ENCODE measurements around the gene SLC39A3.

Gene SLC39A3

DNA sequence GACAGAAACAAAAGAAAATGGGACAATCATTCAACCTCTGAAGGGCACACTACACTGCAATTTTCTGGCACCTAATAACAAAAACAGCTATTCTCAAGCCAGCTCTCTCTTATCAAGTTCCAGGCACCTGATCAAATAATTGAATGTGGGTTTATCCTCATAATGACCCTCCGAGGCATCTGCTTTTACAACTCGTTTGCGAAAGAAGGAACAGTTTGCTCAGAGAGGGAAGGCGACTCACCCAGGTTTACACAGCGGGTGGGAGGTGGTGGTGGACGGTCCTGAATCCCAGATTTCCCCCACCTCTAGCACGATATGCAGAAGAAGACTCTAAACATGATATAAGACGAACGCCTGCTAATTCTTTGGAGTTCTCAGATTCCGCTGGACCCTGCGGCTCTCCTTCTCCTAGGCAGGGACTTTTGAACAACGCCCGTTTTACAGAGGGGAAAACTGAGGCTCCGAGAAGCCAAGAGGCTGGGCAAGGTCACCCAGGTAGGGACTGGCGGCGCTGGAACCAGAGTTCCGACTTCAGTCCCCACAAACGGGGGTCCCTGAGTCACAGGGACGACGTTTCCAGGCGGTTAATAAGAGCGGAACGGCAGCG lies 42.6 kb upstream of the SLC39A3 start:
- TF ChIP-seq, protein P1, sequence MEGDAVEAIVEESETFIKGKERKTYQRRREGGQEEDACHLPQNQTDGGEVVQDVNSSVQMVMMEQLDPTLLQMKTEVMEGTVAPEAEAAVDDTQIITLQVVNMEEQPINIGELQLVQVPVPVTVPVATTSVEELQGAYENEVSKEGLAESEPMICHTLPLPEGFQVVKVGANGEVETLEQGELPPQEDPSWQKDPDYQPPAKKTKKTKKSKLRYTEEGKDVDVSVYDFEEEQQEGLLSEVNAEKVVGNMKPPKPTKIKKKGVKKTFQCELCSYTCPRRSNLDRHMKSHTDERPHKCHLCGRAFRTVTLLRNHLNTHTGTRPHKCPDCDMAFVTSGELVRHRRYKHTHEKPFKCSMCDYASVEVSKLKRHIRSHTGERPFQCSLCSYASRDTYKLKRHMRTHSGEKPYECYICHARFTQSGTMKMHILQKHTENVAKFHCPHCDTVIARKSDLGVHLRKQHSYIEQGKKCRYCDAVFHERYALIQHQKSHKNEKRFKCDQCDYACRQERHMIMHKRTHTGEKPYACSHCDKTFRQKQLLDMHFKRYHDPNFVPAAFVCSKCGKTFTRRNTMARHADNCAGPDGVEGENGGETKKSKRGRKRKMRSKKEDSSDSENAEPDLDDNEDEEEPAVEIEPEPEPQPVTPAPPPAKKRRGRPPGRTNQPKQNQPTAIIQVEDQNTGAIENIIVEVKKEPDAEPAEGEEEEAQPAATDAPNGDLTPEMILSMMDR (IDR thresholded peaks at IDR 0.05; ENCODE audit: low read depth, low read length): no peak
- no peak for DNase-seq (ENCODE audit: extremely low read depth, low read depth)

DNA sequence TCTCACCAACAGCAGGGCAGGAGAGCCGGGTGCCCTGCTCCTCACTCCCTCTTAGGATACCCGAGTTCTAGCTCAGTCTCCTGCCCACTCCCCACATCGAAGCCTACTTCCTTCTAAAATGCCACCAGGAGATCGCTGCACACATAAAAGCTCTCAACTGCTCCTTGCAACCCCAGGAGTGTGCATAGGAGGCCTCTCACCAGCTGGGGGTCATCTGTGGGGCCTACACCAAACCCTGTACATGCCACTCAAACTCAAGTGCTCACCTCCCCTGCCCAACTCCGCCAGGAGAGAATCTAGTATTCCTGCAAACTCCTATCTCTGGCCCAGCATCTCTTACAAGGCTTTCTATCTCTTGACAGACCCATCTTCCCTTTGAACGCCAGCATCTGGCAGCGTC lies 40.5 kb upstream of the SLC39A3 start:
- TF ChIP-seq, protein P1 (IDR thresholded peaks at IDR 0.05; ENCODE audit: low read depth, low read length): no peak
- no peak for DNase-seq (ENCODE audit: extremely low read depth, low read depth)

DNA sequence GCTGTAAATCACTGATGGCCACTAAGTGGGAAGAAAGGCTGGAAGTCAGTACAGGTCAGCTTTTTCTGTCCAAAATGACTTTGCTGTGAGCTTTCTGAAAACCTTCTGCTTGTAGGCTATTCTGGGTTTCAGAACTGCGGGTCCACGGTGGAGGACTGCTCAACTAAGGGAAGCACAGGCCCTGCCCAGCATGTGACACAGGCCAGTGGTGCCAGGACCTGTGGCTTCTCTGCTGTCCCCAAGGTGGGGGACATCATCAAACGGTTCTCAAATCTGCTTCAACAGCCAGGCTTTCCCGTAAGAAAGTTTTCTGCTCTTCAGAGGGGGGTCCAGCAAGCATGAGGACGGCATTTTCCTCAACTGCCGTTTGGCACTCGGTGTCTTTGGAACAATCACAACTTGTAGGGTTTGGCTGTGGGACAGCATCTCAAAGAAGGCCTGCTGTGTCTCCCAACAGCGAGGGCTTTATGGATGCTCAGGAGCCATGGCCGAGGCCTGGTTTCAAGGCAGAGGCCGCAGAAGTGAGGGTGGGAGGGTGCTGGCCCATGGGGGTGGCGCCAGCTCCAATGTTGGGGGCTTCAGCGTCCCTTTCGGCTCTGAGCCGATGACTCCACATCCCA lies 39.4 kb upstream of the SLC39A3 start:
- no peak for DNase-seq (ENCODE audit: extremely low read depth, low read depth)
- TF ChIP-seq, protein P1 (IDR thresholded peaks at IDR 0.05; ENCODE audit: low read depth, low read length): no peak

DNA sequence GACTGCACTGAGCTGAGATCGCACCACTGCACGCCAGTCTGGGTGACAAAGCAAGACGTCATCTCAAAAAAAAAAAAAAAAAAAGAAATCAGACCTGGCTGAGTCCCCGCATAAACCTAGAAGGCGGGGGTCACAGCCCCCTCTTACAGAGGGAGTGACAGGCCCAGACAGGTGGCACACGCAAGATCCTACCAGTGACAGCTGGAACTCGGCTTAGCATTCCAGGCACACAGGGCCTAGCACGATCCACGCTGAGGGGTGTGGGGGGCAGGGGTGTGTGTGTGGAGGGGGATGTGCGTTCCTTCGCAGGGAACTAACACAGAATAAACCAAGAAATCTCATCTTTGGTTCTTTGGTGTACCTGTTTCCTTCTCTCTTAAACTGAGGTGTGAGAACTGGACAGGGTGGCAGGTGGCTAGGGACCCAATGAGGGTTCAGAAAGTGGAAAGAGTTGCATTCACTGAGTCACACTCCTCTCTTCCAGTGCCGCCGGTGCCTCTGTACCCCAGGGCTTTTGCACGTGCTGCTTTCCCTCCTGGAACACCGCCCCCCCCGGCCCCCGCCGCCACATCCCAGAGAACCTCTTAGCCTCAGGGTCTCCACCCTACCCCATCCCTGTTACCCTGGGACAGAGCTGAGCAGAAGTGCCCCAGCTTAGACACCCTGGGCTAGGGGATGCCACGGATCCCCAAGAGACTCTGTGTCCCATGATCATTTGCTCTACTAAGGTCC lies 38.3 kb upstream of the SLC39A3 start:
- DNase-seq (ENCODE audit: extremely low read depth, low read depth): no peak

DNA sequence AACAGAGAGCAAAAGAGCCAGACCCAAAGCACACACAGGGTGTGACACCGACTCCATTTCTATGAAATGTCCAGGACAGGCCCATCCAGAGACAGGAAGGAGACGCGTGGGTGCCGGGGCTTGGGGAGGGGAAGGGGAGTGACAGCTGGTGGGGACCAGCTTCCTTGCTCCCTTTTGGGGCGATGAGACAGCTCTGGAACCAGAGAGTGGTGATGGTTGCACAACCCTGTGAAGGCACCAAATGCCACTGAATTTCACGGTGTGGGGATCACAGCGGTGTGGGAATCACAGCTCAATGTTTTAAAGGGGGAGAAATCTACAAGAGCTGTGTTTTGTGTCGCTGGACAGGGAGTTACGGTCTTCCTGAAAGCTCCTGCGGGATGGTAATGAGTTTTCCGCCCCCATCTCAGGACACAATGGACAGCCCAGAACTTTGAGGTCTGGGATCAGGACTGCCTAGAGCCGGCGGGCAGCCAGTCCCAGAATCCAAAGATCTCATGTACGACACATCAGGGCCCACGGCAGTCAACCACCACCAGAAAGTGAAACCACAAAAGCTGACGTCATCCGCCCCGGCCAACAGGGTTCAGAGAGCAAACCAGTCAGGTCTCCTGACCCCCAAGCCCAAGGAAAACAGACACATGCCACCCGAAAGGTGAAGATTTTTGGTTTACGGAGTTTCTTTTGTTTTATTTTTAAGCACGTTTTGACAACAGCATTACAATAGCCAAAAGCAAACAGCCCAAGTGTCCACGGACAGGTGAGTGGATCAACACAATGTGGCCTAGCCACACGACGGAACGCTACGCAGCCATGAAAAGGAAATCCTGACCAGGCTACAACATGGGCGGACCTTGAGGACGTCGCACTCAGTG lies 36.0 kb upstream of the SLC39A3 start:
- TF ChIP-seq, protein P1 (IDR thresholded peaks at IDR 0.05; ENCODE audit: low read depth, low read length): no peak
- no peak for DNase-seq (ENCODE audit: extremely low read depth, low read depth)

More for the DNA sequence above, 38.3 kb upstream of the SLC39A3 start:
- TF ChIP-seq, protein P1 (IDR thresholded peaks at IDR 0.05; ENCODE audit: low read depth, low read length): no peak

DNA sequence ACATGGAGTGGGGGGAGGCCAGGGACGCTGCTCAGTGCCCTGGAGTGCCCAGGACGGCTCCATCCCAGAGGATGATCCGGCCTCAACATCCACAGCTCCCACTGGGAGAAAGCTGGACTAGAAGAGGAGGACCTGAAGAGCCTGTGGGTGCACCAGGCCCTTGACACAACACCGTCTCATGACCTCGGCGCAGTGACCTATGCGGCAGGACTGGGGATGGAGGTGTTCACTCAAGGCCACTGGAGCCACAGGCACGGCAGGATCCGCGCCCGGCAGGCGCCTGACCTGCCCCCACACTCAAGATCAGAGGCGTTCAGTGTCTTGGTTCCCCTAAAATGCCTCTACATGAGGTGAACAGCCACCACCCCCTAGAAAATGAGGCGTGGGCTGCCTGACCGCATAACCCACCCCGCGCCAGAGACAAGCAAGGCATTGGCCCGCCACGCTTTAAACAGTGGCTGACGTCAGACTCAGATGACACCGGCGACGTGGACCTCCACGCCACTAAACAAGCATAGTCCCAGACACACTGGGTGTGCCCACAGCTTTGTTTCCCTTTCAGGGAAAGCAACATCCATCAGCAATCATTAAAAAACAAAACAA lies 35.2 kb upstream of the SLC39A3 start:
- no peak for DNase-seq (ENCODE audit: extremely low read depth, low read depth)
- TF ChIP-seq, protein P1 (IDR thresholded peaks at IDR 0.05; ENCODE audit: low read depth, low read length): no peak
